Measurements from ENCODE around the gene VIPR1. TPM values are rescaled to one million over a fixed set of nuclear protein-coding genes. Genes with fewer than 3 reads are reported as not detected.

VIPR1 gene
- total RNA-seq, 1 experiment from 2014 or later = 9.4 TPM

GRCh38 chr3:42461762-42462161 lies 40.7 kb upstream of the VIPR1 start:
- ATAC-seq (no peak), DNase-seq (ENCODE audit: low spot score) (no peak)
- no peaks in the 10 kb centered on the region for H3K4me1 Mint-ChIP-seq
- TF ChIP-seq NR2C2 (CRISPR knock-in tag; IDR thresholded peaks at IDR 0.05) (no peak), CDX4 (CRISPR knock-in tag; IDR thresholded peaks at IDR 0.05; ENCODE audit: borderline replicate concordance) (no peak), IRF2 (CRISPR knock-in tag; IDR thresholded peaks at IDR 0.05; ENCODE audit: borderline replicate concordance, low read depth) (no peak), CREM (CRISPR knock-in tag; IDR thresholded peaks at IDR 0.05) (no peak), ZNF396 (CRISPR knock-in tag; IDR thresholded peaks at IDR 0.05; ENCODE audit: borderline replicate concordance) (no peak), ZBTB43 (CRISPR knock-in tag; IDR thresholded peaks at IDR 0.05) (no peak), SP1 (CRISPR knock-in tag; conservative IDR thresholded peaks at IDR 0.05) (no peak), HMGXB4 (CRISPR knock-in tag; IDR thresholded peaks at IDR 0.05) (no peak), NFATC4 (CRISPR knock-in tag; IDR thresholded peaks at IDR 0.05) (no peak), NFYB (CRISPR knock-in tag; conservative IDR thresholded peaks at IDR 0.05; ENCODE audit: low read depth) (no peak), ZBTB21 (CRISPR knock-in tag; IDR thresholded peaks at IDR 0.05; ENCODE audit: borderline replicate concordance) (no peak), PRDM15 (CRISPR knock-in tag; IDR thresholded peaks at IDR 0.05) (no peak), GABPB1 (CRISPR knock-in tag; IDR thresholded peaks at IDR 0.05) (no peak), GTF2I (CRISPR knock-in tag; conservative IDR thresholded peaks at IDR 0.05) (no peak), ATF1 (CRISPR knock-in tag; IDR thresholded peaks at IDR 0.05) (no peak), ZNF423 (CRISPR knock-in tag; IDR thresholded peaks at IDR 0.05) (no peak), ZNF219 (CRISPR knock-in tag; IDR thresholded peaks at IDR 0.05; ENCODE audit: borderline replicate concordance) (no peak)
- peaks cover 8% of the 10 kb centered on the region for H3K27me3 Mint-ChIP-seq (ENCODE audit: low read depth)
- no peaks in the 10 kb centered on the region for H3K36me3 Mint-ChIP-seq
- POLR2A ChIA-PET = no interaction called here
- CTCF ChIA-PET = no interaction called here
- H3K9me3 Mint-ChIP-seq = peaks cover 30% of the 10 kb centered on the region
- no peak overlapping the region for H3K4me3 Mint-ChIP-seq
- H3K27ac Mint-ChIP-seq = no peak overlapping the region

GRCh38 chr3:42463093-42463492 lies 39.4 kb upstream of the VIPR1 start:
- Mint-ChIP-seq H3K9me3 (peaks cover 31% of the 10 kb centered on the region), H3K36me3 (no peaks in the 10 kb centered on the region), H3K4me3 (no peak overlapping the region), H3K4me1 (no peaks in the 10 kb centered on the region), H3K27me3 (ENCODE audit: low read depth) (peaks cover 8% of the 10 kb centered on the region), H3K27ac (no peak overlapping the region)
- POLR2A ChIA-PET = no interaction called here
- CTCF ChIA-PET = no interaction called here
- DNase-seq (ENCODE audit: low spot score) (no peak), ATAC-seq (no peak)
- TF ChIP-seq ATF2 (CRISPR knock-in tag; IDR thresholded peaks at IDR 0.05; ENCODE audit: borderline replicate concordance, low read depth) (no peak), MYBL2 (CRISPR knock-in tag; IDR thresholded peaks at IDR 0.05) (no peak), IRF1 (CRISPR knock-in tag; IDR thresholded peaks at IDR 0.05) (no peak), ZNF232 (CRISPR knock-in tag; IDR thresholded peaks at IDR 0.05) (no peak), ZNF423 (CRISPR knock-in tag; IDR thresholded peaks at IDR 0.05) (no peak), CBFB (CRISPR knock-in tag; IDR thresholded peaks at IDR 0.05; ENCODE audit: low read depth) (no peak), ZMAT4 (CRISPR knock-in tag; IDR thresholded peaks at IDR 0.05) (no peak), TEAD1 (CRISPR knock-in tag; IDR thresholded peaks at IDR 0.05) (no peak)
